ENCODE data around the gene HAND2.

The HAND2 gene

DNA sequence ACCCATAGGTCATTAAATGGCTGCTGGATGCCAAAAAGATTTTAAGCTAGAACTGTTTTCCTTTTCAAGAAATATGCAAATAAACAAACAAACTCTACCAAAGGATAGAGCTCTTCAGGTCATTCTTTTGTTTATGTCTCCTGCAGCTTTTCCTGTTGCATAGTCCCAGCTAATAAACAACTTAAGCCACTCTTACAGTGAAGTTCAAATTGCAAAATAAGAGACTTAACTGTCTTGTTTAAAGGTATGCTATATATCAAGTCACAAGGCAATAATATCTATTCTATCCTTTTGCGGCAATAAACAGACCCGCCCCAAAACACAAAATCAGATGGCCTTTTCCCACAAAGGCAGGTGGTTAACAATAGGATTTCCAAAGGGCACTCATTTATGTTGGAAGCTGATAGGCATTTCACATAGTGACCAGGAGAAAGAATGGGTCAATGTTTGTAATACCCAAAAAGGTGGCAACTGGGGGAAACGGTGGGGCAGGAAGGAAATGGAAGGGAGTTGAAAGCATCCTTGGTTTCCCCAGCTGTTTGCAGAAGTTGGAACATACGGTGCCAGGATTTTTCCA lies 15.3 kb downstream of the HAND2 start:
- DNase-seq (ENCODE audit: extremely low spot score), result no peak
- POLR2A ChIA-PET, result interaction anchor here (0.6 to 1.1 kb wide), 2 partner anchors 8 to 15 kb away, joined by 3 to 4 read pairs; partner anchors contain the start of gene HAND2
- CTCF ChIA-PET, result interaction anchor here (0.6 kb wide), 1 partner anchor 476 kb away, joined by 4 read pairs; no protein-coding TSS in a partner anchor
- no peak for TF ChIP-seq FOXA1 (IDR thresholded peaks at IDR 0.05)
- TF ChIP-seq TARDBP (IDR thresholded peaks at IDR 0.05), result no peak
- no peak for TF ChIP-seq FOXK2 (IDR thresholded peaks at IDR 0.05)
- TF ChIP-seq BHLHE40 (IDR thresholded peaks at IDR 0.05; ENCODE audit: borderline replicate concordance), result no peak
- no peak for TF ChIP-seq ARNT (IDR thresholded peaks at IDR 0.05)
- no peak for TF ChIP-seq ZNF384 (IDR thresholded peaks at IDR 0.05)
- no peak for TF ChIP-seq SP1 (IDR thresholded peaks at IDR 0.05)

DNA sequence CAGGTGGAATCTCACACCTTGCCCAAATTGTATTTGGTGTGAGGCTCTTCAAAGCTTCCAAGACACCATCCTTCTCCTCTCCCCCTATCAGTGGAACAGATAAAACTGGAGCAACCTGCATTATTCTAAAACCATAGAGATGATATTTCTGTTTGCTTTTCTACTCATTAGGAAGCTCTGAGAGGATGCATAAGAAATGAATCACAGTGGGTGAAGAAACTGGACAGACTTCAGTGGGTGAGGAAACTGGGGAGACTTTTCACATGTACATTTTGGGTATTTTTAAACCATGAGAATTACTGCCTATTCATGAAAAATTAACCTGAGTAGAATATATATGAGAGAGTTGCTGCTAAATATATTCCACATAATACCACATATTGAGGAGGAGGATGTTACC lies 16.4 kb downstream of the HAND2 start:
- TF ChIP-seq SP1 (IDR thresholded peaks at IDR 0.05) (no peak), BHLHE40 (IDR thresholded peaks at IDR 0.05; ENCODE audit: borderline replicate concordance) (no peak), TARDBP (IDR thresholded peaks at IDR 0.05) (no peak)
- CTCF ChIA-PET, result no interaction called here
- DNase-seq (ENCODE audit: extremely low spot score), result no peak
- POLR2A ChIA-PET, result interaction anchor here (1.1 kb wide), 1 partner anchor 16 kb away, joined by 3 read pairs; the partner anchor contains the start of gene HAND2

- DNase-seq (ENCODE audit: extremely low spot score), result no peak
- TF ChIP-seq TARDBP (IDR thresholded peaks at IDR 0.05) (no peak), FOXA1 (IDR thresholded peaks at IDR 0.05) (no peak), BHLHE40 (IDR thresholded peaks at IDR 0.05; ENCODE audit: borderline replicate concordance) (no peak)
- ChIA-PET POLR2A (no interaction called here), CTCF (interaction anchor here (0.7 to 1.0 kb wide), 2 partner anchors 287 to 479 kb away, joined by 3 read pairs; no protein-coding TSS in a partner anchor)
Measured at GRCh38 chr4:173511787-173512361, 18.2 kb downstream of the HAND2 start.

DNA sequence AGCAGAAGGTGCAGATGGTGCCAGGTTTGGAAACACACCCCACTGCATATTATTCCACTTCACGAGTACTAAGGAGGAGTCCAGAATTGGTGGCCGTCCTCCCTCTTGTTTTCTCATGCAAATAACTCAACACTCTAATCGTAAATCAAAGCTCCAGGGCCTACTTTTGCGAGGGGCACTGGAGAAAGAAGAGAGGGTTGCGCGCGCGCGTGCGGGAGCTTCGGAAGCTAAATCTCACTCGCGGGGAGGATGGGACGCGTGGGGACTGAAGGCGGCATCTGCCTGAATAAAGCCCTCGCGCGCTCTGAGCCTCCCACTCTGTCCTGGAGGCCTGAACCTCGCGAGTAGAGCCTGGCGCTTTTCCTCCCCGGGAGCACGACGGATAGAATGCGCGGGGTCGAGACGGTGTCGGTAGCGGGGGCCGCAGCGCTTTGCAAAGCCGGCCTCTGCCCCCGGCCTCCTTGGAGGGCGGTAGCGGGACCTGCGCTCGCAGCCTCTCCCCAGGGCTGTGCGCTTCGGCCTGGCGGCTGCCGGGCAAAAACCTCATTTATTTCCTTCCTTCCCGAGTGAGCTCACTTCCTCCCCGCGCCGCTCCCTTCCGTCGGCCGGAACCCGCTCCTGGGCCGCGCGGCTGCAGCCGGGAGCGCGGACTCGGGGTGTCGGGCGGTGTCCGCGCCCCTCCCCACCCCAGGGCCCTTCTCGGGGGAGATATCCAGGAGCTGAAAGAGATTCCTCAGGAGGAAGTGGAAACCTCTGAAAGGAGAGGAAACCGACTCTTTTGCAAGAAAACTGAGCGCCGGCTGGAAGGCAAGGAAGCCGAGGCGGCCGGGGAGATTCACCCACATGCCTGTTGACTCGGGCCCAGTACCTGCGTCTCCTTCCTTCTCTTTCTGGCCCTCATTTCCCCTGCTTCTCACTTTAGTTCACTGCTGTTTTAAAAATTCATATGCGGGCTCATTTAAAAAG lies 20.7 kb downstream of the HAND2 start:
- TF ChIP-seq TARDBP (IDR thresholded peaks at IDR 0.05) (no peak), HDGF (IDR thresholded peaks at IDR 0.05; ENCODE audit: borderline replicate concordance) (no peak), FOXM1 (IDR thresholded peaks at IDR 0.05; ENCODE audit: borderline replicate concordance) (no peak), ELF4 (IDR thresholded peaks at IDR 0.05) (no peak), BHLHE40 (IDR thresholded peaks at IDR 0.05; ENCODE audit: borderline replicate concordance) (no peak)
- CTCF ChIA-PET, result interaction anchor here (0.7 kb wide), 1 partner anchor 649 kb away, joined by 3 read pairs; no protein-coding TSS in a partner anchor
- DNase-seq (ENCODE audit: extremely low spot score), result no peak
- POLR2A ChIA-PET, result no interaction called here

DNA sequence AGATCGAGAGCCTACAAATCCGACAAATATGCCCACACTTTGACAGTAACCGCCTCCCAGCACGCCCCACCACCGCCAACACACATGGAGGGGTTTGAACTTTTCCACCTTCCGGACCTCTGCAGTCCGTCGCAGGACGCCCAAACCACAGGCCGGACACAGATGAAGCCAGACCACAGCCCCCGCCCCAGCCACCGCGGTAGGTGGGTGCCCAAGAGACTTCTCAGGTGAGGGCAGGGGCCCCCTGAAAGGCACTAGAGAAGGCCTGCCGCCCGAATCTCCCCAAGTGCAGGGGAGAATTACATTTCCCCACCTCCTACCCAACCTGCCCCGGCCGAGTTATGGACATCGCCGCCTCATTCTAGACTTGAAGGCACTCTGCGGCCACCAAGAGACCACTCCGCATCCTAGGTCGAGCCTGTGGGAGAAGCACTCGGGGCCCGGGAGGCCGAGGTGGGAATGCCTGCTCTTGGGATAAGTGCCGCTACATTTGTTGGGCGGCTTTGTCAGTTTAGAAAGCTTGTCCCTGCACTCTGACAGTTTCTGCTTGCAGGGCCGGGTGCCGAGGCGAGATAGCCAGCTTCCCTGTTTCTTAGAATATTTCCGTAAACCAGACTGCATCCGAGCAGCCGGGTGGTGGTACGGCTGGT lies 21.5 kb downstream of the HAND2 start:
- no peak for TF ChIP-seq LEF1 (IDR thresholded peaks at IDR 0.05; ENCODE audit: borderline replicate concordance)
- TF ChIP-seq CTBP1 (IDR thresholded peaks at IDR 0.05; ENCODE audit: borderline replicate concordance), result no peak
- TF ChIP-seq ZNF384 (IDR thresholded peaks at IDR 0.05), result no peak
- no peak for TF ChIP-seq NFRKB (IDR thresholded peaks at IDR 0.05)
- no peak for TF ChIP-seq ELF4 (IDR thresholded peaks at IDR 0.05)
- TF ChIP-seq FOXK2 (IDR thresholded peaks at IDR 0.05), result no peak
- no peak for TF ChIP-seq FOXA1 (IDR thresholded peaks at IDR 0.05)
- no peak for TF ChIP-seq SUZ12 (IDR thresholded peaks at IDR 0.05)
- TF ChIP-seq TARDBP (IDR thresholded peaks at IDR 0.05), result no peak
- TF ChIP-seq L3MBTL2 (conservative IDR thresholded peaks at IDR 0.05), result no peak
- ChIA-PET CTCF (interaction anchor here (0.5 to 0.7 kb wide), 2 partner anchors 322 to 650 kb away, joined by 3 to 7 read pairs; no protein-coding TSS in a partner anchor), POLR2A (no interaction called here)
- DNase-seq (ENCODE audit: extremely low spot score), result no peak

- ChIA-PET POLR2A (no interaction called here), CTCF (interaction anchor here (0.5 kb wide), 1 partner anchor 321 kb away, joined by 7 read pairs; no protein-coding TSS in a partner anchor)
- TF ChIP-seq BHLHE40 (IDR thresholded peaks at IDR 0.05; ENCODE audit: borderline replicate concordance) (no peak), FOXA1 (IDR thresholded peaks at IDR 0.05) (no peak), L3MBTL2 (conservative IDR thresholded peaks at IDR 0.05) (no peak), FOXK2 (IDR thresholded peaks at IDR 0.05) (no peak)
- no peak for DNase-seq (ENCODE audit: extremely low spot score)
Measured at GRCh38 chr4:173507471-173508385, 22.3 kb downstream of the HAND2 start.

DNA sequence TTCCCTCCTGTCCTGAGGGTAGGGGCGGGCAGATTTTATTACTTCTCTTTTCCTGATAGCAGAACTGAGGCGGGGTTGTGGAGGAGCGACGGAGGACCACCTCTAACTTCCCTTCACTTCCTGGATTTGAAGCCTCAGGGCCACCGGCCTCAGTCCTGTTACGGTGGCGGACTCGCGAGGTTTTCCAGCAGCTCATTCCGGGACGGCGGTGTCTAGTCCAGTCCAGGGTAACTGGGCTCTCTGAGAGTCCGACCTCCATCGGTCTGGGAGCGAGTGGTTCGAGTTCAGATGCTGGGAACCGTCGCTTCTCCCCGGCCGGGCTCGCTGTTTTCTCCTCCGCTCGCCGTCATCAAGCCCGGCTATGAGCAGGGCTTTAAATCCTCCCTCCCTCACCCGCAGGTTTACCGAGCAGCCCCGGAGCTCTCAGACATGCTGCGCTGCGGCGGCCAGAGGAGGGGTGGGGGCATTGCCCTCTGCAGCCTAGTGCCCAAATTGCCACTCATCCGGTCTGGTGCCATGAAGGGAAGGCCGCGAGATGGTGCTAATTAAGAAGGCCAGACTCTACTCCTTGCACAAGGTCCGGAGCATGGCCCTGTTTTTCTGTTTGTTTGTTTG lies 23.3 kb downstream of the HAND2 start:
- TF ChIP-seq NFRKB (IDR thresholded peaks at IDR 0.05) (no peak), CTBP1 (IDR thresholded peaks at IDR 0.05; ENCODE audit: borderline replicate concordance) (no peak), ARNT (IDR thresholded peaks at IDR 0.05) (no peak), FOXK2 (IDR thresholded peaks at IDR 0.05) (no peak), LEF1 (IDR thresholded peaks at IDR 0.05; ENCODE audit: borderline replicate concordance) (no peak), BHLHE40 (IDR thresholded peaks at IDR 0.05; ENCODE audit: borderline replicate concordance) (no peak), L3MBTL2 (conservative IDR thresholded peaks at IDR 0.05) (no peak), ZNF384 (IDR thresholded peaks at IDR 0.05) (no peak), FOXA1 (IDR thresholded peaks at IDR 0.05) (no peak), PKNOX1 (IDR thresholded peaks at IDR 0.05) (no peak), TARDBP (IDR thresholded peaks at IDR 0.05) (no peak), FOXM1 (IDR thresholded peaks at IDR 0.05; ENCODE audit: borderline replicate concordance) (no peak), HDGF (IDR thresholded peaks at IDR 0.05; ENCODE audit: borderline replicate concordance) (no peak)
- no peak for DNase-seq (ENCODE audit: extremely low spot score)
- CTCF ChIA-PET, result interaction anchor here (0.5 to 1.8 kb wide), 2 partner anchors 35 to 484 kb away, joined by 4 to 13 read pairs; no protein-coding TSS in a partner anchor
- POLR2A ChIA-PET, result no interaction called here
